Measurements from ENCODE around the gene ARID1B. TPM values are rescaled to one million over a fixed set of nuclear protein-coding genes. Genes with fewer than 3 reads are reported as not detected.

The ARID1B gene
- total RNA-seq, 6 experiments from 2014 or later = 23.2 to 35.3 (median 30.7) TPM

DNA sequence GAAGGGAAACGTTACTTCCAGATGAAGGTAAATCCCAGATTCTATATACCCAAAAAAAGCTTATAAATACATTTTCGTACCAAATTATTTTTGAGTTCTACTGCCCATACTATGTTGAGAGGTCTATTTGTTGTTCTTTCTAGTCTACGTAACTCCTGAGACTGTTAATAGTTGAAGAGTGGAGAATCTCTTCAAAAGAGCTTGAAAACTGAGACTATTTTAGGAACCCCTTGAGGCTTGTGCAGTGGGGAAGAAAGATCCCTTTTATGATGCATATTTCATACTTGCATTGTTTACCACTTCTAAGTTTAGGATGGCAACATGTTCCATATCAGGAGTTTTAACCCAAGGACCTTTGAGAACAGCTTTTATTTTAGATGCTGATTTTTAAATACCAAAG lies 301.1 kb downstream of the ARID1B start:
- TF ChIP-seq, protein P1, sequence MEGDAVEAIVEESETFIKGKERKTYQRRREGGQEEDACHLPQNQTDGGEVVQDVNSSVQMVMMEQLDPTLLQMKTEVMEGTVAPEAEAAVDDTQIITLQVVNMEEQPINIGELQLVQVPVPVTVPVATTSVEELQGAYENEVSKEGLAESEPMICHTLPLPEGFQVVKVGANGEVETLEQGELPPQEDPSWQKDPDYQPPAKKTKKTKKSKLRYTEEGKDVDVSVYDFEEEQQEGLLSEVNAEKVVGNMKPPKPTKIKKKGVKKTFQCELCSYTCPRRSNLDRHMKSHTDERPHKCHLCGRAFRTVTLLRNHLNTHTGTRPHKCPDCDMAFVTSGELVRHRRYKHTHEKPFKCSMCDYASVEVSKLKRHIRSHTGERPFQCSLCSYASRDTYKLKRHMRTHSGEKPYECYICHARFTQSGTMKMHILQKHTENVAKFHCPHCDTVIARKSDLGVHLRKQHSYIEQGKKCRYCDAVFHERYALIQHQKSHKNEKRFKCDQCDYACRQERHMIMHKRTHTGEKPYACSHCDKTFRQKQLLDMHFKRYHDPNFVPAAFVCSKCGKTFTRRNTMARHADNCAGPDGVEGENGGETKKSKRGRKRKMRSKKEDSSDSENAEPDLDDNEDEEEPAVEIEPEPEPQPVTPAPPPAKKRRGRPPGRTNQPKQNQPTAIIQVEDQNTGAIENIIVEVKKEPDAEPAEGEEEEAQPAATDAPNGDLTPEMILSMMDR (IDR thresholded peaks at IDR 0.05) = no peak
- no peak for TF ChIP-seq POLR2A (IDR thresholded peaks at IDR 0.05)
- intact Hi-C loops (cut with DNase I) = no loop called here
- Histone ChIP-seq H3K36me3 (no peaks in the 10 kb centered on the region), H3K27ac (no peak overlapping the region), H3K4me1 (no peaks in the 10 kb centered on the region), H3K9me3 (no peaks in the 10 kb centered on the region), H3K27me3 (no peaks in the 10 kb centered on the region), H3K4me3 (no peak overlapping the region)
- WGBS (ENCODE audit: insufficient coverage, low coverage, low lambda C conversion rate, missing lambda C conversion rate) = 93% methylated on average over 3 of the region's 3 CpGs
- DNase-seq (no peak), ATAC-seq (no peak)

- Histone ChIP-seq H3K27ac (no peak overlapping the region), H3K9me3 (no peaks in the 10 kb centered on the region), H3K27me3 (no peaks in the 10 kb centered on the region), H3K4me1 (no peaks in the 10 kb centered on the region), H3K4me3 (no peak overlapping the region), H3K36me3 (no peaks in the 10 kb centered on the region)
- 39% methylated on average over 1 of the region's 1 CpG for WGBS (ENCODE audit: insufficient coverage, low coverage, low lambda C conversion rate, missing lambda C conversion rate)
- intact Hi-C loops (cut with DNase I) = no loop called here
- no peak for ATAC-seq
- no peak for TF ChIP-seq POLR2A (IDR thresholded peaks at IDR 0.05)
- TF ChIP-seq, protein P1 (IDR thresholded peaks at IDR 0.05) = no peak
- no peak for DNase-seq
Observed at GRCh38 chr6:157079277-157079676, 302.1 kb downstream of the ARID1B start.

GRCh38 chr6:157079771-157080170 lies 302.6 kb downstream of the ARID1B start:
- WGBS (ENCODE audit: insufficient coverage, low coverage, low lambda C conversion rate, missing lambda C conversion rate) = 69% methylated on average over 3 of the region's 3 CpGs
- DNase-seq (no peak), ATAC-seq (no peak)
- H3K27me3 ChIP-seq = no peaks in the 10 kb centered on the region
- H3K4me1 ChIP-seq = no peaks in the 10 kb centered on the region
- intact Hi-C loops (cut with DNase I) = no loop called here
- peaks cover 0 to under 1% (median under 1%) of the 10 kb centered on the region in 4 donors for H3K36me3 ChIP-seq
- H3K4me3 ChIP-seq = no peak overlapping the region
- H3K27ac ChIP-seq = no peak overlapping the region
- H3K9me3 ChIP-seq = no peaks in the 10 kb centered on the region
- no peak for TF ChIP-seq POLR2A (IDR thresholded peaks at IDR 0.05)
- TF ChIP-seq, protein P1 (IDR thresholded peaks at IDR 0.05) = no peak

DNA sequence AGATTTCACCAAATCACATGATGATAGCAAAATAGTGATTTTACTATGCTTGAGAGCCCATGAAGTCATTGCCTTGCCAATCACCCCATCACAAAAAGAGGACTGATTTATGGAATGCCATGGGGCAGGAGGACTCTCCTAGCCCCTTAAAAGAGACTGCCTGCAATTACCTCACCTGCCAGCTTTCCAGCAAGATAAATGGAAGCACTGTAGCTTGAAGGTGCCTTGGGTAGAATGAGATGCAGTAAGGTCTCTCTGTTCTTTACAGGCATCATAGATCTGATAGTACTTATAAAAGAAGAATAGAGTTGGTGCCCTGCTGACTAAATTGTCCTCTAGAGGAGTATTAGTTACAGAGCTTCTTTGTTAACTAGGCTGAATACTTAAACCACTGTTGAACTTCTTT lies 303.8 kb downstream of the ARID1B start:
- peaks cover 0 to 7% (median 2%) of the 10 kb centered on the region in 4 donors for H3K36me3 ChIP-seq
- H3K27me3 ChIP-seq = no peaks in the 10 kb centered on the region
- H3K27ac ChIP-seq = no peak overlapping the region
- no peak overlapping the region for H3K4me3 ChIP-seq
- TF ChIP-seq, protein P1 (IDR thresholded peaks at IDR 0.05) = no peak
- TF ChIP-seq POLR2A (IDR thresholded peaks at IDR 0.05) = no peak
- no peak for DNase-seq
- intact Hi-C loops (cut with DNase I) = no loop called here
- H3K4me1 ChIP-seq = no peaks in the 10 kb centered on the region
- no peak for ATAC-seq
- no peaks in the 10 kb centered on the region for H3K9me3 ChIP-seq

- Histone ChIP-seq H3K4me1 (no peaks in the 10 kb centered on the region), H3K36me3 (peaks cover 0 to 7% (median 2%) of the 10 kb centered on the region in 4 donors), H3K27ac (no peak overlapping the region), H3K9me3 (no peaks in the 10 kb centered on the region), H3K27me3 (no peaks in the 10 kb centered on the region), H3K4me3 (no peak overlapping the region)
- ATAC-seq = no peak
- intact Hi-C loops (cut with DNase I) = no loop called here
- no peak for DNase-seq
- 50% methylated on average over 5 of the region's 7 CpGs for WGBS (ENCODE audit: insufficient coverage, low coverage, low lambda C conversion rate, missing lambda C conversion rate)
- no peak for TF ChIP-seq POLR2A (IDR thresholded peaks at IDR 0.05)
- TF ChIP-seq, protein P1 (IDR thresholded peaks at IDR 0.05) = no peak
Observed at GRCh38 chr6:157083343-157083742, 306.2 kb downstream of the ARID1B start.
